Mesothelial cell of epicardium (in vitro differentiated cells): ENCODE data around the gene OR51L1. TPM values are rescaled to one million over a fixed set of nuclear protein-coding genes. Genes with fewer than 3 reads are reported as not detected.
A peak's percentile ranks its signal among the peaks of the same experiment; 100 is the strongest.

Experiments used
- DNase-seq, 2 experiments: peaks; one replicate each; pipeline ENCODE4 v3.0.0; 2021; ENCODE audit warnings: low spot score in 2 of 2; ENCODE audit not compliant: unreplicated experiment in 2 of 2
- H3K27ac Mint-ChIP-seq: 2 replicates; pipeline ENCODE4 v1.8.0; 2021; ENCODE audit warnings: mixed read lengths
- H3K27me3 Mint-ChIP-seq: 2 replicates; pipeline ENCODE4 v1.8.0; 2021; ENCODE audit warnings: low read depth, mixed read lengths
- H3K36me3 Mint-ChIP-seq: 2 replicates; pipeline ENCODE4 v1.8.0; 2021; ENCODE audit warnings: mixed read lengths
- H3K4me1 Mint-ChIP-seq: 2 replicates; pipeline ENCODE4 v1.8.0; 2021; ENCODE audit warnings: mixed read lengths
- H3K4me3 Mint-ChIP-seq: 2 replicates; pipeline ENCODE4 v1.8.0; 2021; ENCODE audit warnings: mild to moderate bottlenecking, moderate library complexity, mixed read lengths
- H3K9me3 Mint-ChIP-seq: 2 replicates; pipeline ENCODE4 v1.8.0; 2021; ENCODE audit warnings: mixed read lengths
- CTCF ChIP-seq: fragments of 200-600 bp; sonication (generic); IDR thresholded peaks from one replicate; pipeline ENCODE4 v1.5.0; 2021; ENCODE audit warnings: antibody characterized with exemption; ENCODE audit not compliant: unreplicated experiment
- total RNA-seq: library from RNA; stranded (reverse); gene quantifications from 3 replicates; pipeline ENCODE4 v1.2.1, GENCODE V29; 2021

The OR51L1 gene
- total RNA-seq, 1 donor from 2014 or later = not detected

GRCh38 chr11:5004424-5005274, 10.0 kb downstream of the OR51L1 start:
- no peak overlapping the region for H3K4me3 Mint-ChIP-seq
- no peaks in the 10 kb centered on the region for H3K36me3 Mint-ChIP-seq
- TF ChIP-seq CTCF = peak; percentile 63
- peaks cover 19% of the 10 kb centered on the region for H3K27me3 Mint-ChIP-seq
- peak in 1 of 2 experiments; percentile 54 for DNase-seq
- no peaks in the 10 kb centered on the region for H3K9me3 Mint-ChIP-seq
- H3K4me1 Mint-ChIP-seq = peaks cover 8% of the 10 kb centered on the region
- no peak overlapping the region for H3K27ac Mint-ChIP-seq

GRCh38 chr11:5007561-5007960, 12.9 kb downstream of the OR51L1 start:
- Mint-ChIP-seq H3K27me3 (peaks cover 14% of the 10 kb centered on the region), H3K36me3 (no peaks in the 10 kb centered on the region), H3K4me3 (no peak overlapping the region), H3K27ac (no peak overlapping the region), H3K4me1 (peaks cover 8% of the 10 kb centered on the region), H3K9me3 (no peaks in the 10 kb centered on the region)
- no peak for DNase-seq
- no peak for TF ChIP-seq CTCF

- Mint-ChIP-seq H3K27ac (no peak overlapping the region), H3K4me1 (no peaks in the 10 kb centered on the region), H3K27me3 (peaks cover 13% of the 10 kb centered on the region), H3K9me3 (no peaks in the 10 kb centered on the region), H3K36me3 (no peaks in the 10 kb centered on the region), H3K4me3 (no peak overlapping the region)
- no peak for DNase-seq
- no peak for TF ChIP-seq CTCF
Observed at GRCh38 chr11:5011254-5011653, 16.6 kb downstream of the OR51L1 start.

GRCh38 chr11:5013012-5013411, 18.4 kb downstream of the OR51L1 start:
- H3K36me3 Mint-ChIP-seq = no peaks in the 10 kb centered on the region
- no peak overlapping the region for H3K4me3 Mint-ChIP-seq
- DNase-seq = no peak
- TF ChIP-seq CTCF = no peak
- no peak overlapping the region for H3K27ac Mint-ChIP-seq
- H3K27me3 Mint-ChIP-seq = peaks cover 15% of the 10 kb centered on the region
- no peaks in the 10 kb centered on the region for H3K9me3 Mint-ChIP-seq
- no peaks in the 10 kb centered on the region for H3K4me1 Mint-ChIP-seq

GRCh38 chr11:5021996-5022395, 27.3 kb downstream of the OR51L1 start:
- Mint-ChIP-seq H3K27me3 (peaks cover 2% of the 10 kb centered on the region), H3K36me3 (no peaks in the 10 kb centered on the region), H3K4me3 (no peak overlapping the region), H3K9me3 (peaks cover 36% of the 10 kb centered on the region), H3K4me1 (no peaks in the 10 kb centered on the region), H3K27ac (no peak overlapping the region)
- DNase-seq = no peak
- TF ChIP-seq CTCF = no peak
